Measurements from ENCODE around the gene RREB1.
"Not testable (repeated sequence)": the region's sequence is repeated elsewhere in the genome, so short reads cannot be mapped to it uniquely, and the experiment has no call there.

- TF ChIP-seq CTCF (IDR thresholded peaks at IDR 0.05; ENCODE audit: extremely low read depth in 1 of 2, insufficient read depth in 1 of 2, low read depth in 1 of 2, low read length in 2 of 2); POLR2A (IDR thresholded peaks at IDR 0.05; ENCODE audit: low read depth, low read length); EZH2 (IDR thresholded peaks at IDR 0.05; ENCODE audit: borderline replicate concordance, low read depth, low read length, severe bottlenecking): not testable (repeated sequence)
Measured at GRCh38 chr6:7265385-7265726, 157.6 kb downstream of the RREB1 start.

All from endothelial cell of umbilical vein (primary cell).